Ramos (cell line): ENCODE data around the gene TLE2.

Experiments
- in situ Hi-C: fragments of 300-500 bp; cut with MboI; formaldehyde crosslinking; loops from one replicate; pipeline ENCODE4 v1.14.3; 2022; ENCODE audit warnings: low sequenced_read_pairs; ENCODE audit not compliant: unreplicated experiment

The TLE2 gene

GRCh38 chr19:2963122-2963521, 66.0 kb downstream of the TLE2 start:
- in situ Hi-C loops = loop anchor here (10.0 kb wide), 1 partner anchor 142 kb away; no protein-coding TSS in a partner anchor

- in situ Hi-C loops = loop anchor here (10.0 kb wide), 1 partner anchor 143 kb away; no protein-coding TSS in a partner anchor
Measured at GRCh38 chr19:2962018-2962670, 66.9 kb downstream of the TLE2 start.

GRCh38 chr19:2960120-2960519, 69.0 kb downstream of the TLE2 start:
- in situ Hi-C loops = loop anchor here (10.0 kb wide), 1 partner anchor 145 kb away; no protein-coding TSS in a partner anchor

- in situ Hi-C loops = loop anchor here (10.0 kb wide), 1 partner anchor 208 kb away; no protein-coding TSS in a partner anchor
Measured at GRCh38 chr19:2957160-2957559, 71.9 kb downstream of the TLE2 start.

GRCh38 chr19:2952953-2953481, 76.1 kb downstream of the TLE2 start:
- in situ Hi-C loops = loop anchor here (10.0 kb wide), 1 partner anchor 212 kb away; no protein-coding TSS in a partner anchor

- in situ Hi-C loops = loop anchor here (10.0 kb wide), 1 partner anchor 214 kb away; no protein-coding TSS in a partner anchor
Measured at GRCh38 chr19:2950286-2951124, 78.6 kb downstream of the TLE2 start.

GRCh38 chr19:2949939-2950285, 79.2 kb downstream of the TLE2 start:
- in situ Hi-C loops = loop anchor here (10.0 kb wide), 1 partner anchor 215 kb away; no protein-coding TSS in a partner anchor
